NB4 (cell line): ENCODE data around the gene FANK1.

Experiments
- CTCF ChIP-seq: IDR thresholded peaks from one replicate; pipeline ENCODE4 v1.5.1; 2012; ENCODE audit warnings: low read depth, low read length
- MAX ChIP-seq: IDR thresholded peaks from 2 replicates; pipeline ENCODE4 v1.6.1; 2011; ENCODE audit warnings: low read depth, low read length
- MYC ChIP-seq: IDR thresholded peaks from 2 replicates; pipeline ENCODE4 v1.6.1; 2011; ENCODE audit warnings: low read depth, low read length
- POLR2A ChIP-seq: IDR thresholded peaks from 2 replicates; pipeline ENCODE4 v1.6.1; 2011; ENCODE audit warnings: mild to moderate bottlenecking; ENCODE audit not compliant: insufficient read length; ENCODE audit errors: extremely low read depth

GRCh38 chr10:126058507-126058906 lies 162.1 kb downstream of the FANK1 start:
- TF ChIP-seq CTCF (no peak), POLR2A (no peak), MYC (no peak), MAX (no peak)
